Neuronal stem cell (in vitro differentiated cells): Measurements from ENCODE around the gene SLC17A7.

Experiments
- DNase-seq: peaks from one replicate; pipeline ENCODE4 v3.0.0-alpha.2; 2013; ENCODE audit warnings: low spot score
- H2AFZ ChIP-seq: one replicate; pipeline ENCODE4 v1.6.1; 2013; ENCODE audit warnings: mild to moderate bottlenecking, low read length, inconsistent platforms
- H2AK5ac ChIP-seq: 2 replicates; pipeline ENCODE4 v1.6.1; 2013; ENCODE audit warnings: low read depth, mild to moderate bottlenecking, inconsistent platforms, low read length, moderate library complexity, mixed read lengths
- H2BK120ac ChIP-seq: 2 replicates; pipeline ENCODE4 v1.6.1; 2013; ENCODE audit warnings: low read depth, mild to moderate bottlenecking, inconsistent platforms, low read length, moderate library complexity, mixed read lengths
- H2BK12ac ChIP-seq: one replicate; pipeline ENCODE4 v1.6.1; 2013; ENCODE audit warnings: low read length, inconsistent platforms
- H2BK15ac ChIP-seq: 2 replicates; pipeline ENCODE4 v1.6.1; 2013; ENCODE audit warnings: mild to moderate bottlenecking, low read length, inconsistent platforms, mixed read lengths
- H2BK5ac ChIP-seq: one replicate; pipeline ENCODE4 v1.6.1; 2013; ENCODE audit warnings: inconsistent platforms, mild to moderate bottlenecking, low read length, moderate library complexity
- H3K14ac ChIP-seq: one replicate; pipeline ENCODE4 v1.6.1; 2013; ENCODE audit warnings: low read length, inconsistent platforms
- H3K18ac ChIP-seq: 2 replicates; pipeline ENCODE4 v1.6.1; 2013; ENCODE audit warnings: low read length, inconsistent platforms
- H3K23ac ChIP-seq: 2 replicates; pipeline ENCODE4 v1.6.1; 2013; ENCODE audit warnings: low read depth, mild to moderate bottlenecking, mixed read lengths, low read length, inconsistent platforms; ENCODE audit not compliant: poor library complexity
- H3K27ac ChIP-seq: replicated peaks from 3 replicates; pipeline ENCODE4 v1.5.1; 2013; ENCODE audit warnings: low read length, inconsistent platforms
- H3K27me3 ChIP-seq, 3 experiments: 2 replicates each; pipeline ENCODE4 v1.6.1; 2013; ENCODE audit warnings: low read length in 3 of 3, mild to moderate bottlenecking in 2 of 3, inconsistent platforms in 1 of 3, low read depth in 1 of 3, mixed read lengths in 1 of 3, moderate library complexity in 1 of 3; ENCODE audit not compliant: control insufficient read depth in 3 of 3, insufficient read depth in 3 of 3
- H3K36me3 ChIP-seq, 2 donors: replicated peaks in 1 of 2; 2 replicates each; pipeline ENCODE4 v1.6.1; 2013; ENCODE audit warnings: low read length in 2 of 2; ENCODE audit not compliant: control insufficient read depth in 2 of 2, insufficient read depth in 2 of 2
- H3K4ac ChIP-seq: 2 replicates; pipeline ENCODE4 v1.6.1; 2013; ENCODE audit warnings: inconsistent platforms, mild to moderate bottlenecking, low read length, moderate library complexity
- H3K4me1 ChIP-seq, 2 donors: 1 replicate in 1 of 2; 2 replicates in 1 of 2; pipeline ENCODE4 v1.6.1; 2013; ENCODE audit warnings: low read length in 2 of 2, low read depth in 1 of 2; ENCODE audit not compliant: control insufficient read depth in 2 of 2, insufficient read depth in 1 of 2
- H3K4me2 ChIP-seq: one replicate; pipeline ENCODE4 v1.6.1; 2013; ENCODE audit warnings: mild to moderate bottlenecking, low read length, inconsistent platforms; ENCODE audit not compliant: insufficient read depth, poor library complexity, severe bottlenecking
- H3K4me3 ChIP-seq, 2 donors: 2 replicates each; pipeline ENCODE4 v1.5.1; 2013; ENCODE audit warnings: low read length in 2 of 2, mild to moderate bottlenecking in 2 of 2, inconsistent platforms in 1 of 2, moderate library complexity in 1 of 2
- H3K79me1 ChIP-seq: one replicate; pipeline ENCODE4 v1.6.1; 2013; ENCODE audit warnings: low read depth, mild to moderate bottlenecking, inconsistent platforms, low read length, moderate library complexity
- H3K9ac ChIP-seq: one replicate; pipeline ENCODE4 v1.6.1; 2013; ENCODE audit warnings: mild to moderate bottlenecking, low read depth, low read length, inconsistent platforms; ENCODE audit not compliant: poor library complexity
- H3K9me3 ChIP-seq, 2 donors: replicated peaks in 1 of 2; 2 replicates each; pipeline versions ENCODE3 to v1.6.1; 2013; ENCODE audit warnings: low read length in 2 of 2, mild to moderate bottlenecking in 2 of 2, inconsistent platforms in 1 of 2, low read depth in 1 of 2, mixed read lengths in 1 of 2, moderate library complexity in 1 of 2; ENCODE audit not compliant: control insufficient read depth in 2 of 2, insufficient read depth in 1 of 2
- H4K8ac ChIP-seq: one replicate; pipeline ENCODE4 v1.6.1; 2013; ENCODE audit warnings: low read depth, mild to moderate bottlenecking, inconsistent platforms, low read length, moderate library complexity
- H4K91ac ChIP-seq: one replicate; pipeline ENCODE4 v1.6.1; 2013; ENCODE audit warnings: low read length, low read depth, mild to moderate bottlenecking, inconsistent platforms; ENCODE audit not compliant: poor library complexity
- WGBS, 2 donors: extraction: QIAGEN DNeasy Blood & Tissue Kit; methylation state at CpG; one replicate each; pipeline ENCODE4 v1.1.7; 2013; ENCODE audit warnings: missing lambda C conversion rate in 2 of 2, mixed read lengths in 1 of 2; ENCODE audit not compliant: insufficient read length in 2 of 2, insufficient replicate concordance in 1 of 2; ENCODE audit errors: extremely low coverage in 2 of 2; 5-methylcytosine and 5-hydroxymethylcytosine counted together

Gene SLC17A7

DNA sequence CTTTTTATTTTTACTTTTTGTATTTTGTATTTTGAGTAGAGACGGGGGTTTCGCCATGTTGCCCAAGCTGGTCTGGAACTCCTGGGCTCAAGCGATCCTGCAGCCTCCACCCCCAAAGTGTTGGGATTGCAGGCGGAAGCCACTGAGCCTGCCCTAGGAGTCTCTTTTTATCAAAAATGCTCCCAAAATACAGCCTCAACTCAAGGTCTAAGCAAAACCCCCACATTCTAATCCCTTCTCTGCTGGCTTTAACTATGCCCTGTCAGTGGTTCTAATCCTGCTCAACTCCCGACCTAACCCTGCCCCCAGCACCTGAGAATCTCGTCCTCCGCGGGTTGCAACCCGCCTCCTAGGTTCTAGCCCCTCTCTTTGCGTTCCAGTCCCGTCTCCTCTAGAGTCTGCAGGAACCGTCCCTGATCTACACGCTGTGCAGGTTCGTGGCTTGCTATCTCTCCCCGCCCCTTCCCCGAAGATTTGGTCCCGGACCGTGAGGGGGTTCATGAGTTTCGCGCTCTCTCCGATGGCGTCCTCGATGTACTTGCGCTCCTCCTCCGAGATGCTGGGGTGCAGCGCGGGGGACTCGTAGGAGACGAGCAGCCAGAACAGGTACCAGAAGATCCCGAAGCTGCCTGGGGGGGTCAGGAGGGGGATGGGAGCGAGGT lies 8.0 kb downstream of the SLC17A7 start:
- no peak overlapping the region for H3K9ac ChIP-seq

DNA sequence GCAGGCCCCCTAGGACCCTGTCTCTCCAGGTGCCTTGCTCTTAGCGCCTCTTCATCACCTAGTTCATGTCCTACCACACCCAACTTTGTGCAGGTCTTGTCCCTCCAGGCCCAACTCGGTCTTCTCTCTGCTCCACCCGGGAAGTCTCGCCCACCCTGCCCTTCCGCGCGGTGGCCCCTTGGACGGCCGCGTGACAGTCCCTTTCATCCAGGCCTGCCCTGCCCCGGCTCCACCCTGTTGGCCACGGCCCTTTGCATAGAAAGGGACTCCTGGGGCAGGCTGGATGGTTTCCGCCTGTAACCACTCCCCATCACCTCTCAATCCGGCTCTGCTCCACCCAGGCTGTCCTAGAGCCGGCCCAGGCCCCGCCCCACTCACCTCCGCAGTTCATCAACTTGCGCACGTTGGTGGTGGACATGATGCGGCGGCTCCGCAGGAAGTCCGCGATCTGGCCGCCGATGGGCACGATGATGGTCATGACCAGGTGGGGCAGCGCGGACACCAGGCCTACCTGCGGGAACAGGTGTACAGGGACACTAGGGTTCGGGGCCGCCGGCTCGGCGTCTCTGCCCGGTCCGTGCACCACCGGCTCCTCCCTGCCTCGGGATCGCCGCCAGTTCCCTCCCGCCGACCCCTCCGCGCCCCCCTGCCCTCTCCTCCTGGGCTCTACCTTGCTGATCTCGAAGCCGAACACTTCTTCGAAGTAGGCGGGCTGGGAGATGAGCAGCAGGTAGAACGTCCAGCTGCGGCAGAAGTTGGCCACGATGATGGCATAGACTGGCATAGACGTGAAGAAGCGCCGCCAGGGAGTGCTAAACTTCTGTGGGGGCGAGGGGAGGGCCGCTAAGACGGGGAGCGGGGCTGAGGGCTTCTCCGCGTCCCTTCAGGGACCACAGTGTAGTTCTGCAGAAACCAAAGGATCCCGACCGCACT lies 8.9 kb downstream of the SLC17A7 start:
- WGBS, 2 donors = no CpG with 5 or more reads among the region's 63 CpGs

More for the DNA sequence above, 8.0 kb downstream of the SLC17A7 start:
- no peak overlapping the region for H3K18ac ChIP-seq
- no peak overlapping the region for H2AFZ ChIP-seq
- H3K23ac ChIP-seq = peak overlapping the region; percentile 8
- no peak overlapping the region for H2BK120ac ChIP-seq
- DNase-seq = no peak
- H3K36me3 ChIP-seq = no peaks in the 10 kb centered on the region
- no peak overlapping the region for H3K4me3 ChIP-seq
- no peak overlapping the region for H3K14ac ChIP-seq
- no peak overlapping the region for H3K4me2 ChIP-seq
- H3K27me3 ChIP-seq = peaks cover 11 to 95% (median 54%) of the 10 kb centered on the region in 3 experiments
- H3K4me1 ChIP-seq = peaks cover 16% of the 10 kb centered on the region in 2 donors
- no CpG with 5 or more reads among the region's 31 CpGs for WGBS, 2 donors
- no peak overlapping the region for H2BK5ac ChIP-seq
- no peak overlapping the region for H4K91ac ChIP-seq
- H3K9me3 ChIP-seq = peaks cover 12 to 13% of the 10 kb centered on the region in 2 donors
- no peak overlapping the region for H3K4ac ChIP-seq
- H2BK12ac ChIP-seq = no peak overlapping the region
- H3K79me1 ChIP-seq = peaks cover 2% of the 10 kb centered on the region
- no peak overlapping the region for H4K8ac ChIP-seq
- peak overlapping the region; percentile 15 for H2BK15ac ChIP-seq
- H2AK5ac ChIP-seq = peak overlapping the region; percentile 78
- no peak overlapping the region for H3K27ac ChIP-seq

DNA sequence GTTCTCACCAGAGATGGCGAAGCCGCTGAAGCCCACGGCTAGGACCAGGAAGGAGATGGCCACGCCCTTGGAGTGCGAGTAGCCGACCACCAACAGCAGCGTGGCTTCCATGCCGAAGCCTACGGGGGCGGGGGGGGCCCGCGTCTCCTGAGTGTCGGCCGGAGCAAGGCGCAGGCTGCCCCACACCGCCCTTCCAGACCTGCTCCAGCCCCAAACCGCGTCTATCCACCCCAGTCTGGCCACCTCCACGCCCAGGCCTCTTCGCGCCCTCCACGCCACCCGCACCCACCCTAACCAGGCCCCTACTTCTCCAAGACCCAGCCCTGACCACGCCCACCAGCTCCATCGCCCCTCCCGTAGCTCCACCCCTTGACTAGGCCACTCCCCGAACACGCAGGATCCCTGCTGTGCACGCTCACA lies 10.0 kb downstream of the SLC17A7 start:
- H3K18ac ChIP-seq = peak overlapping the region; percentile 59
- H4K8ac ChIP-seq = no peak overlapping the region
- H2AFZ ChIP-seq = no peak overlapping the region
- peak overlapping the region; percentile 85 for H4K91ac ChIP-seq
- peaks cover 2% of the 10 kb centered on the region for H3K79me1 ChIP-seq
- H3K4me2 ChIP-seq = no peak overlapping the region
- H2BK12ac ChIP-seq = peak overlapping the region; percentile 58
- no peak overlapping the region for H3K9ac ChIP-seq
- no peak overlapping the region for H2BK120ac ChIP-seq
- H3K14ac ChIP-seq = no peak overlapping the region
- H3K9me3 ChIP-seq = peaks cover 11 to 12% of the 10 kb centered on the region in 2 donors
- H2BK15ac ChIP-seq = peak overlapping the region; percentile 88
- H3K27ac ChIP-seq = no peak overlapping the region
- peak overlapping the region; percentile 54 for H2AK5ac ChIP-seq
- WGBS, 2 donors = no CpG with 5 or more reads among the region's 29 CpGs
- H3K4me3 ChIP-seq = no peak overlapping the region
- H2BK5ac ChIP-seq = peak overlapping the region; percentile 19
- H3K23ac ChIP-seq = peak overlapping the region; percentile 47
- H3K4me1 ChIP-seq = peaks cover 16 to 21% of the 10 kb centered on the region in 2 donors
- DNase-seq = no peak
- H3K27me3 ChIP-seq = peaks cover 3 to 94% (median 53%) of the 10 kb centered on the region in 3 experiments
- no peak overlapping the region for H3K4ac ChIP-seq
- H3K36me3 ChIP-seq = no peaks in the 10 kb centered on the region

More for the DNA sequence above, 8.9 kb downstream of the SLC17A7 start:
- peak overlapping the region; percentile 82 for H3K14ac ChIP-seq
- H3K9ac ChIP-seq = no peak overlapping the region
- no peak overlapping the region for H2BK5ac ChIP-seq
- H3K18ac ChIP-seq = peak overlapping the region; percentile 76
- DNase-seq = no peak
- peak overlapping the region; percentile 49 for H2BK15ac ChIP-seq
- no peaks in the 10 kb centered on the region for H3K36me3 ChIP-seq
- peaks cover 20 to 21% of the 10 kb centered on the region in 2 donors for H3K4me1 ChIP-seq
- H3K4ac ChIP-seq = peak overlapping the region; percentile 84
- H2BK12ac ChIP-seq = peak overlapping the region; percentile 73
- H3K79me1 ChIP-seq = peaks cover 2% of the 10 kb centered on the region
- H4K91ac ChIP-seq = no peak overlapping the region
- peaks cover 10 to 94% (median 53%) of the 10 kb centered on the region in 3 experiments for H3K27me3 ChIP-seq
- no peak overlapping the region for H3K4me2 ChIP-seq
- H2AK5ac ChIP-seq = peak overlapping the region; percentile 86
- no peak overlapping the region for H2AFZ ChIP-seq
- H3K23ac ChIP-seq = peak overlapping the region; percentile 65
- no peak overlapping the region for H2BK120ac ChIP-seq
- H4K8ac ChIP-seq = peak overlapping the region; percentile 17
- H3K4me3 ChIP-seq = no peak overlapping the region
- peaks cover 12 to 13% of the 10 kb centered on the region in 2 donors for H3K9me3 ChIP-seq
- H3K27ac ChIP-seq = no peak overlapping the region
